ENCODE data around the gene CDH13.

CDH13 gene

GRCh38 chr16:82995286-82995923, 368.6 kb downstream of the CDH13 start:
- Histone ChIP-seq H3K27ac (ENCODE audit: low read length) (no peak overlapping the region), H2AFZ (ENCODE audit: low read length) (no peak overlapping the region), H3K36me3 (replicated peaks; ENCODE audit: insufficient read depth, low read length) (no peaks in the 10 kb centered on the region), H4K20me1 (ENCODE audit: insufficient read depth, low read length) (no peaks in the 10 kb centered on the region), H3K9me3 (replicated peaks; ENCODE audit: insufficient read depth, low read length) (no peaks in the 10 kb centered on the region), H3K9ac (ENCODE audit: low read length) (no peak overlapping the region), H3K4me2 (ENCODE audit: low read depth, low read length) (no peak overlapping the region), H3K27me3 (replicated peaks; ENCODE audit: insufficient read depth, low read length) (no peaks in the 10 kb centered on the region), H3K4me1 (ENCODE audit: low read length) (no peaks in the 10 kb centered on the region), H3K79me2 (ENCODE audit: low read length) (no peaks in the 10 kb centered on the region), H3K4me3 (ENCODE audit: low read length) (no peak overlapping the region), H3F3A (ENCODE audit: insufficient read depth, low read length) (no peaks in the 10 kb centered on the region), H3K9me2 (replicated peaks; ENCODE audit: insufficient read depth, low read length) (no peaks in the 10 kb centered on the region)
- no peak for TF ChIP-seq EZH2 (optimal IDR thresholded peaks at IDR 0.05; ENCODE audit: low read depth, low read length)
- no peak for TF ChIP-seq EZH2phosphoT487 (IDR thresholded peaks at IDR 0.05; ENCODE audit: low read length)
- DNase-seq = no peak

GRCh38 chr16:82995924-82996441, 369.2 kb downstream of the CDH13 start:
- no peak for TF ChIP-seq EZH2phosphoT487 (IDR thresholded peaks at IDR 0.05; ENCODE audit: low read length)
- TF ChIP-seq EZH2 (optimal IDR thresholded peaks at IDR 0.05; ENCODE audit: low read depth, low read length) = no peak
- no peak for TF ChIP-seq CTCF (IDR thresholded peaks at IDR 0.05; ENCODE audit: low read length)
- no peak overlapping the region for H3K4me3 ChIP-seq (ENCODE audit: low read length)
- H3K4me1 ChIP-seq (ENCODE audit: low read length) = no peaks in the 10 kb centered on the region
- no peak overlapping the region for H3K4me2 ChIP-seq (ENCODE audit: low read depth, low read length)
- no peaks in the 10 kb centered on the region for H3K9me3 ChIP-seq (replicated peaks; ENCODE audit: insufficient read depth, low read length)
- DNase-seq = no peak
- no peaks in the 10 kb centered on the region for H3F3A ChIP-seq (ENCODE audit: insufficient read depth, low read length)
- no peaks in the 10 kb centered on the region for H3K36me3 ChIP-seq (replicated peaks; ENCODE audit: insufficient read depth, low read length)
- no peak overlapping the region for H3K9ac ChIP-seq (ENCODE audit: low read length)
- no peaks in the 10 kb centered on the region for H3K9me2 ChIP-seq (replicated peaks; ENCODE audit: insufficient read depth, low read length)
- H4K20me1 ChIP-seq (ENCODE audit: insufficient read depth, low read length) = no peaks in the 10 kb centered on the region
- no peak overlapping the region; the same call in 1 of the 2 replicates for H3K27ac ChIP-seq (ENCODE audit: low read length)
- no peaks in the 10 kb centered on the region for H3K79me2 ChIP-seq (ENCODE audit: low read length)
- H3K27me3 ChIP-seq (replicated peaks; ENCODE audit: insufficient read depth, low read length) = no peaks in the 10 kb centered on the region
- H2AFZ ChIP-seq (ENCODE audit: low read length) = no peak overlapping the region

GRCh38 chr16:82996814-82997213, 370.0 kb downstream of the CDH13 start:
- no peaks in the 10 kb centered on the region for H4K20me1 ChIP-seq (ENCODE audit: insufficient read depth, low read length)
- no peak overlapping the region for H3K27ac ChIP-seq (ENCODE audit: low read length)
- no peaks in the 10 kb centered on the region for H3K9me2 ChIP-seq (replicated peaks; ENCODE audit: insufficient read depth, low read length)
- H3K79me2 ChIP-seq (ENCODE audit: low read length) = no peaks in the 10 kb centered on the region
- no peaks in the 10 kb centered on the region for H3F3A ChIP-seq (ENCODE audit: insufficient read depth, low read length)
- no peak overlapping the region for H3K4me3 ChIP-seq (ENCODE audit: low read length)
- no peaks in the 10 kb centered on the region for H3K27me3 ChIP-seq (replicated peaks; ENCODE audit: insufficient read depth, low read length)
- H3K4me2 ChIP-seq (ENCODE audit: low read depth, low read length) = no peak overlapping the region
- DNase-seq = no peak
- no peak overlapping the region for H2AFZ ChIP-seq (ENCODE audit: low read length)
- no peak overlapping the region for H3K9ac ChIP-seq (ENCODE audit: low read length)
- H3K9me3 ChIP-seq (replicated peaks; ENCODE audit: insufficient read depth, low read length) = no peaks in the 10 kb centered on the region
- no peaks in the 10 kb centered on the region for H3K4me1 ChIP-seq (ENCODE audit: low read length)
- TF ChIP-seq EZH2 (optimal IDR thresholded peaks at IDR 0.05; ENCODE audit: low read depth, low read length) (no peak), CTCF (IDR thresholded peaks at IDR 0.05; ENCODE audit: low read length) (no peak), EZH2phosphoT487 (IDR thresholded peaks at IDR 0.05; ENCODE audit: low read length) (no peak)
- H3K36me3 ChIP-seq (replicated peaks; ENCODE audit: insufficient read depth, low read length) = no peaks in the 10 kb centered on the region

GRCh38 chr16:82999711-83000110, 372.9 kb downstream of the CDH13 start:
- H3K27me3 ChIP-seq (replicated peaks; ENCODE audit: insufficient read depth, low read length) = no peaks in the 10 kb centered on the region
- no peaks in the 10 kb centered on the region for H3K79me2 ChIP-seq (ENCODE audit: low read length)
- no peaks in the 10 kb centered on the region for H3K36me3 ChIP-seq (replicated peaks; ENCODE audit: insufficient read depth, low read length)
- no peaks in the 10 kb centered on the region for H3K4me1 ChIP-seq (ENCODE audit: low read length)
- H3K27ac ChIP-seq (ENCODE audit: low read length) = no peak overlapping the region
- H3K9me2 ChIP-seq (replicated peaks; ENCODE audit: insufficient read depth, low read length) = no peaks in the 10 kb centered on the region
- H3K9ac ChIP-seq (ENCODE audit: low read length) = no peak overlapping the region
- no peak for DNase-seq
- no peaks in the 10 kb centered on the region for H3F3A ChIP-seq (ENCODE audit: insufficient read depth, low read length)
- no peak overlapping the region for H3K4me3 ChIP-seq (ENCODE audit: low read length)
- TF ChIP-seq EZH2phosphoT487 (IDR thresholded peaks at IDR 0.05; ENCODE audit: low read length) (no peak), EZH2 (optimal IDR thresholded peaks at IDR 0.05; ENCODE audit: low read depth, low read length) (no peak), CTCF (IDR thresholded peaks at IDR 0.05; ENCODE audit: low read length) (no peak)
- H2AFZ ChIP-seq (ENCODE audit: low read length) = no peak overlapping the region
- H3K9me3 ChIP-seq (replicated peaks; ENCODE audit: insufficient read depth, low read length) = no peaks in the 10 kb centered on the region
- no peak overlapping the region for H3K4me2 ChIP-seq (ENCODE audit: low read depth, low read length)
- no peaks in the 10 kb centered on the region for H4K20me1 ChIP-seq (ENCODE audit: insufficient read depth, low read length)
